Measurements from ENCODE around the gene AHRR.

AHRR gene

DNA sequence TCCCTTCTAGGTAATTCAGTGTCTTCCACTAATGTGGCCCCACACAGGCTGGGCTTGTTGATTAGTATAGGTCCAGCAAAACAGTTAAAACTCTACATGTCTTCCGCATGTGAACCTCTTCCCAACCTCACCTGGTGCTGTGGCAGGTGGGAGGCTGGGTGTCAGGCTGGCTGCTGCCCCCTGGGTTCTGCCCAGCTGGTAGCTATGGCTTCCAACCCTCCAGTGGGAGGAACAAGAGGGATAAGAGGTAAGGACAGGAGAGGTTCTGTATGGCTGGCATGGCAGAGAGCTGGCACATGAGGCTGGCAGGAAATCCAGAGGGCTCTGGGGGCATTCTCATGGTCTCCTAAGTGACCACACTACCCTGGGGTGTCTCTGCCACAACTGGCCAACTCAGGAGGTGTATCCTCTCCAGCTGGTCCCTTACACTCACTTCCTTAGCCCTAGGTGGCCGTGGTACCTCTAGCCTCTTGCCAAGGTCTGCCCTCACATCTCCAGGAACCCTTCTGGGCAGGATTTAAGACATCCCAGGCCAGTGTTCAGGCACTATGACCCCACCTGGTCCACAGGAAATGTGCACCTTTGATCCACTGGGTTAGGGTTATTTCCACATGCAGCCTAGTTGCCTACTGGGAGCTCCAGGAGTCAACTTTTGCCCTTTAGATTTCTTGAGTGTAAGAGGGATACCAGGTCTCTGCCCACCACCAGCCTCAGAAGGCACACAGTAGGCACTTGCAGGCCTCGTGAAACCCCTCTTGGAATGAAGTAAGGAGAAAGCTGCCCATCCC lies 41.7 kb downstream of the AHRR start:
- TF ChIP-seq POLR2AphosphoS5 (IDR thresholded peaks at IDR 0.05; ENCODE audit: low read depth, low read length), result no peak
- no peak for TF ChIP-seq FOXP2 (optimal IDR thresholded peaks at IDR 0.05; ENCODE audit: borderline replicate concordance, extremely low read depth, extremely low read length, insufficient read depth)
- TF ChIP-seq TAF1 (IDR thresholded peaks at IDR 0.05; ENCODE audit: borderline replicate concordance, insufficient read depth, low read length), result no peak
- TF ChIP-seq, protein P1, sequence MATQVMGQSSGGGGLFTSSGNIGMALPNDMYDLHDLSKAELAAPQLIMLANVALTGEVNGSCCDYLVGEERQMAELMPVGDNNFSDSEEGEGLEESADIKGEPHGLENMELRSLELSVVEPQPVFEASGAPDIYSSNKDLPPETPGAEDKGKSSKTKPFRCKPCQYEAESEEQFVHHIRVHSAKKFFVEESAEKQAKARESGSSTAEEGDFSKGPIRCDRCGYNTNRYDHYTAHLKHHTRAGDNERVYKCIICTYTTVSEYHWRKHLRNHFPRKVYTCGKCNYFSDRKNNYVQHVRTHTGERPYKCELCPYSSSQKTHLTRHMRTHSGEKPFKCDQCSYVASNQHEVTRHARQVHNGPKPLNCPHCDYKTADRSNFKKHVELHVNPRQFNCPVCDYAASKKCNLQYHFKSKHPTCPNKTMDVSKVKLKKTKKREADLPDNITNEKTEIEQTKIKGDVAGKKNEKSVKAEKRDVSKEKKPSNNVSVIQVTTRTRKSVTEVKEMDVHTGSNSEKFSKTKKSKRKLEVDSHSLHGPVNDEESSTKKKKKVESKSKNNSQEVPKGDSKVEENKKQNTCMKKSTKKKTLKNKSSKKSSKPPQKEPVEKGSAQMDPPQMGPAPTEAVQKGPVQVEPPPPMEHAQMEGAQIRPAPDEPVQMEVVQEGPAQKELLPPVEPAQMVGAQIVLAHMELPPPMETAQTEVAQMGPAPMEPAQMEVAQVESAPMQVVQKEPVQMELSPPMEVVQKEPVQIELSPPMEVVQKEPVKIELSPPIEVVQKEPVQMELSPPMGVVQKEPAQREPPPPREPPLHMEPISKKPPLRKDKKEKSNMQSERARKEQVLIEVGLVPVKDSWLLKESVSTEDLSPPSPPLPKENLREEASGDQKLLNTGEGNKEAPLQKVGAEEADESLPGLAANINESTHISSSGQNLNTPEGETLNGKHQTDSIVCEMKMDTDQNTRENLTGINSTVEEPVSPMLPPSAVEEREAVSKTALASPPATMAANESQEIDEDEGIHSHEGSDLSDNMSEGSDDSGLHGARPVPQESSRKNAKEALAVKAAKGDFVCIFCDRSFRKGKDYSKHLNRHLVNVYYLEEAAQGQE (IDR thresholded peaks at IDR 0.05; ENCODE audit: insufficient read depth in 1 of 2, low read depth in 2 of 2, low read length in 2 of 2), result no peak
- no peak for TF ChIP-seq SIN3A (IDR thresholded peaks at IDR 0.05; ENCODE audit: borderline replicate concordance, insufficient read depth, low read length)

DNA sequence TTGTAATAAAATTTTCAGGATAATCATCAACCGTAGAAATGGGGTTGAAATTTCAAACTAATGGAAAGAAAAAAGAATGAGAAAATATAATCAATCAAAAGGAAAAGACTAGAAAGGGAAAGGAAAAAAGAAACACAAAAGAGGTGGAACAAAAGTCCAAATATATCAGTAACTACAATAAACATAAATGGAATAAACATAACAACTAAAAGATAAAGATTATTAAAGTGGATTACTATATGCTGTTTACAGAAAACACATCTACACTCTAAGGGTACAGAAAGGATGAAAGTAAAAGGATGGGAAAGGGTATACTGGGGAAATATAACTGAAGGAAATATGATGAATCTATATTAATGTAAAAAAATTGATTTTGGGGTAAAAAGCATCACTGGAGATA lies 43.0 kb downstream of the AHRR start:
- TF ChIP-seq SIN3A (IDR thresholded peaks at IDR 0.05; ENCODE audit: borderline replicate concordance, insufficient read depth, low read length) (no peak), POLR2AphosphoS5 (IDR thresholded peaks at IDR 0.05; ENCODE audit: low read depth, low read length) (no peak), TAF1 (IDR thresholded peaks at IDR 0.05; ENCODE audit: borderline replicate concordance, insufficient read depth, low read length) (no peak), FOXP2 (optimal IDR thresholded peaks at IDR 0.05; ENCODE audit: borderline replicate concordance, extremely low read depth, extremely low read length, insufficient read depth) (no peak)
- TF ChIP-seq, protein P1 (IDR thresholded peaks at IDR 0.05; ENCODE audit: insufficient read depth in 1 of 2, low read depth in 2 of 2, low read length in 2 of 2), result no peak

DNA sequence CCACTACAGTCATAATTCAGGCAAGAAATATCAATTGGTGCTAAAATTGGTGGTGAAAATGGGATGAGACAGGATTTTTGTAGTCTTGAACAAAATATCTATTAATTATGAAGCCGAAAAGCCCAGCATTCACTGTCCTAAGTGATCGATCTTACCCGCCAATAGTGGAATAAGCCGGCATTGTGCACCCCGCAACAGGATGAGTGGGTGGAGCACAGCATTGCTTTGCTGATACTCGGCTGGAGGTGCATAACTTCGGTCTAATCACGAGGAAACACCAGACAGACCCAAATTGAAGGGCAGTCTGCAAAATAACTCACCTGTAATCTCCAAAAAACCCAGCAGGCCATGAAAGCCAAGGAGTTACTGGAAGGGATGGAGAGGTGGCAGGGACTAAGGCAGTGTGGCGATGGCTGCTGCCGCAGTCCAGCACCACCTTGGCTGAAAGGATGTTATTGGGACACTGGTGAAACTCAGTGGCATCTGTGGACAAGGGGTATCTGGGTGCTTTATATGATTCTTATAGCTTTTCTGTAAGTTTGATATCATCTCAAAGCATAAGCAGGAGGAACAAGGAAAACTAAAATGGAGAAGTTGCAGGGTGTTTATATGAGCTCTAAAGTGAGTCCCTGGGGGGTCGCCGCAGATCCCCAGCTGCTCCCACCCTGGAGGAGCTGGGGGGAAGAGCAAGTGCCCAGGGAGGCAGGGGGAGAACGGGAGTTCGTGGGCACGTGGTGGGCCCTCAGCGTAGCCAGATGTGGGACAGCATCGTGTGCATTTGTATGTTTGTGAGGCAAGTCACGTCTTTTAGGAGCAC lies 45.2 kb downstream of the AHRR start:
- TF ChIP-seq, protein P1 (IDR thresholded peaks at IDR 0.05; ENCODE audit: insufficient read depth in 1 of 2, low read depth in 2 of 2, low read length in 2 of 2), result no peak
- TF ChIP-seq FOXP2 (optimal IDR thresholded peaks at IDR 0.05; ENCODE audit: borderline replicate concordance, extremely low read depth, extremely low read length, insufficient read depth) (no peak), SIN3A (IDR thresholded peaks at IDR 0.05; ENCODE audit: borderline replicate concordance, insufficient read depth, low read length) (no peak), TAF1 (IDR thresholded peaks at IDR 0.05; ENCODE audit: borderline replicate concordance, insufficient read depth, low read length) (no peak), POLR2AphosphoS5 (IDR thresholded peaks at IDR 0.05; ENCODE audit: low read depth, low read length) (no peak)

DNA sequence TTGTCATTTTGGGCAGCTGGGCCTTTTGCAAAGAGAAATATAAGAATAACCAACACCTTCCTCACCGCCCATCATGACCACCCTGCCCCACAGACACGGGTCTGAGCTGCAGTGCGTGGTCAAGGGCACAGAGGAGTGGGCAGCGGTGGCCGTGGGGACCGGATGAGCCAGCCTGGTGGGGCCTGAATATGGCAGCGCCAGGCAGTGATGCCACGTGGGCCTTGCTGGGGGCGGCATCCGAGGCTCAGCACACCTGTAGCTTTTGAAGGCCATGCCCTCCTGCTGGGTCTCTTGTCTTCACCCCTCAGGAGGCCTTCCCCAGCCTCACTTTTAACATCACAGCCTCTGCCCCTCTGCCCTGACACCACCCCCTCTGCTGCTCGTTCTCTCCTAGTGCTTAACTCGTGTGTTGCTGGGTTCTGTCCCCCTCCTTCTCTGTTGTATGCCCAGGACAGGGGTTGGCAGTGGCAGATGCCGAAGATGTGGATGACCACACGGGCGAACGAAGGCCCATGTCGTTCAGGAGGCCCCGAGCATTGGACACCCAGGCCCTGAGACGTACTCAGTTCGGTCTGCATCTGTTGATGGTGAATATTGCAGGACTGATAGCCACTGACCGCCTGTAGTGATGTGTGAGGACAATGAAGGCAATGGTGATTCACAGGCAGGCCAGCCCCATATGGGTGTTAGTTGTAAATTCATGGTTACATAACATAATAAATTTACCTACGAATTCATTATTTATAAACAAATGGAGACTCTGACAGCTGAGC lies 46.0 kb downstream of the AHRR start:
- TF ChIP-seq, protein P1 (IDR thresholded peaks at IDR 0.05; ENCODE audit: insufficient read depth in 1 of 2, low read depth in 2 of 2, low read length in 2 of 2), result no peak
- TF ChIP-seq SIN3A (IDR thresholded peaks at IDR 0.05; ENCODE audit: borderline replicate concordance, insufficient read depth, low read length) (no peak), FOXP2 (optimal IDR thresholded peaks at IDR 0.05; ENCODE audit: borderline replicate concordance, extremely low read depth, extremely low read length, insufficient read depth) (no peak), POLR2AphosphoS5 (IDR thresholded peaks at IDR 0.05; ENCODE audit: low read depth, low read length) (no peak), TAF1 (IDR thresholded peaks at IDR 0.05; ENCODE audit: borderline replicate concordance, insufficient read depth, low read length) (no peak)

Data from PFSK-1 (cell line).